Glutamatergic neuron (in vitro differentiated cells): ENCODE data around the gene MMS22L. TPM values are rescaled to one million over a fixed set of nuclear protein-coding genes. Genes with fewer than 3 reads are reported as not detected.
A peak's percentile ranks its signal among the peaks of the same experiment; 100 is the strongest.

Experiments used
- DNase-seq: peaks from one replicate; pipeline ENCODE4 v3.0.0; 2022
- H3K27ac Mint-ChIP-seq: one replicate; pipeline ENCODE4 v1.8.0; 2020; ENCODE audit warnings: mild to moderate bottlenecking, mixed read lengths, inconsistent platforms; ENCODE audit not compliant: unreplicated experiment
- H3K27me3 Mint-ChIP-seq: one replicate; pipeline ENCODE4 v1.8.0; 2020; ENCODE audit warnings: mild to moderate bottlenecking, moderate library complexity, mixed read lengths, inconsistent platforms; ENCODE audit not compliant: unreplicated experiment
- H3K36me3 Mint-ChIP-seq: one replicate; pipeline ENCODE4 v1.8.0; 2020; ENCODE audit warnings: mild to moderate bottlenecking, mixed read lengths, inconsistent platforms; ENCODE audit not compliant: unreplicated experiment
- H3K4me1 Mint-ChIP-seq: one replicate; pipeline ENCODE4 v1.8.0; 2020; ENCODE audit warnings: mild to moderate bottlenecking, low read depth, mixed read lengths, inconsistent platforms; ENCODE audit not compliant: unreplicated experiment
- H3K4me3 Mint-ChIP-seq: one replicate; pipeline ENCODE4 v1.8.0; 2020; ENCODE audit warnings: mild to moderate bottlenecking, mixed read lengths, inconsistent platforms; ENCODE audit not compliant: unreplicated experiment
- H3K9me3 Mint-ChIP-seq: one replicate; pipeline ENCODE4 v1.8.0; 2020; ENCODE audit warnings: mild to moderate bottlenecking, moderate library complexity, mixed read lengths, inconsistent platforms; ENCODE audit not compliant: unreplicated experiment
- total RNA-seq: library from RNA; stranded (reverse); fragmentation: NEBNext Ultra II Directional; extraction: Animal tissue kit (Norgen Biotek cat#: 25700); gene quantifications from one replicate; pipeline ENCODE4 v1.2.1, GENCODE V29; 2021; ENCODE audit not compliant: unreplicated experiment
- TF ChIP-seq, protein P1 (sequence below): fragments of 200-600 bp; sonication (generic); IDR thresholded peaks from one replicate; pipeline ENCODE4 v1.5.0; 2021; ENCODE audit not compliant: partially characterized antibody, unreplicated experiment

MMS22L gene
- total RNA-seq, 1 donor from 2014 or later: 9.1 TPM

GRCh38 chr6:97138581-97138980 lies 144.4 kb downstream of the MMS22L start:
- H3K36me3 Mint-ChIP-seq: no peaks in the 10 kb centered on the region
- no peak overlapping the region for H3K27ac Mint-ChIP-seq
- peaks cover 1% of the 10 kb centered on the region for H3K9me3 Mint-ChIP-seq
- no peaks in the 10 kb centered on the region for H3K4me1 Mint-ChIP-seq
- H3K27me3 Mint-ChIP-seq: peaks cover 4% of the 10 kb centered on the region
- TF ChIP-seq, protein P1, sequence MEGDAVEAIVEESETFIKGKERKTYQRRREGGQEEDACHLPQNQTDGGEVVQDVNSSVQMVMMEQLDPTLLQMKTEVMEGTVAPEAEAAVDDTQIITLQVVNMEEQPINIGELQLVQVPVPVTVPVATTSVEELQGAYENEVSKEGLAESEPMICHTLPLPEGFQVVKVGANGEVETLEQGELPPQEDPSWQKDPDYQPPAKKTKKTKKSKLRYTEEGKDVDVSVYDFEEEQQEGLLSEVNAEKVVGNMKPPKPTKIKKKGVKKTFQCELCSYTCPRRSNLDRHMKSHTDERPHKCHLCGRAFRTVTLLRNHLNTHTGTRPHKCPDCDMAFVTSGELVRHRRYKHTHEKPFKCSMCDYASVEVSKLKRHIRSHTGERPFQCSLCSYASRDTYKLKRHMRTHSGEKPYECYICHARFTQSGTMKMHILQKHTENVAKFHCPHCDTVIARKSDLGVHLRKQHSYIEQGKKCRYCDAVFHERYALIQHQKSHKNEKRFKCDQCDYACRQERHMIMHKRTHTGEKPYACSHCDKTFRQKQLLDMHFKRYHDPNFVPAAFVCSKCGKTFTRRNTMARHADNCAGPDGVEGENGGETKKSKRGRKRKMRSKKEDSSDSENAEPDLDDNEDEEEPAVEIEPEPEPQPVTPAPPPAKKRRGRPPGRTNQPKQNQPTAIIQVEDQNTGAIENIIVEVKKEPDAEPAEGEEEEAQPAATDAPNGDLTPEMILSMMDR: no peak
- no peak for DNase-seq
- no peak overlapping the region for H3K4me3 Mint-ChIP-seq

DNA sequence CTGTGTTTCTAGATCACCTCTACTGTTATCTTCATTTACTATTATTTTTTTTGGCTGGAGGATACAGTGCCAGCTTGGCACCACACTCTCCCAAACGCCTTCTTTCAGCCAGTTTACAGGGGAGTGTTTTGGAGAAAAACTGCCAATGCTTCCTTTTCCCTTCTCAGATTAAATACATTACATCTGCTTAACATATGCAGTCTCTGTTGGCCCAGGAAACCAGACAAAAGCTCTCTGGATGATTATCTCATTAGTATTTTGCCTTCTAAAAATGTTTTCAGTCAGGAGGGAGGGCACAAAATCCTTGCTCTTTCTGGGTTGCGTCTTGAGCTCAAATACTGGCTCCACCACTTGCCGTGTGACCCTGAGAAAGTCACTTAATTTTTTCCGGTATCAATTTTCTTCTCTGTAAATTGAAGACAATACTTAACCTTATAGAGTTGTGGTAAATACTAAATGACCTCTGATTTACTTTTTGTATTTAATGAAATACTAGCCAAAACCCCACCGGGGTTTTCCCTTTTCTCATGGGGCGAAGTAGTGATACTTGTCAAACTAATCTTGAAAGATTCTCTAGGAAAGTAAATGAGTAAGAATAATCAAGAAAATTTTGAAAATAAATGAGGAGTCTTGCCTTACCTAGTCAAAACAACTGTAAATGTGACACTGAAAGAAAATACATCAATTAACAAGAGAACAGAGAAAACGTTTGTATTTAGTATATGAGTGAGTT lies 146.2 kb downstream of the MMS22L start:
- no peak overlapping the region for H3K4me3 Mint-ChIP-seq
- no peaks in the 10 kb centered on the region for H3K36me3 Mint-ChIP-seq
- H3K9me3 Mint-ChIP-seq: peaks cover 1% of the 10 kb centered on the region
- H3K4me1 Mint-ChIP-seq: peaks cover 2% of the 10 kb centered on the region
- TF ChIP-seq, protein P1: no peak
- DNase-seq: no peak
- H3K27me3 Mint-ChIP-seq: peaks cover 4% of the 10 kb centered on the region
- H3K27ac Mint-ChIP-seq: peak overlapping the region; percentile 29

GRCh38 chr6:97133067-97133466 lies 149.9 kb downstream of the MMS22L start:
- Mint-ChIP-seq H3K9me3 (peaks cover 4% of the 10 kb centered on the region), H3K4me3 (no peak overlapping the region), H3K27me3 (peaks cover 6% of the 10 kb centered on the region), H3K4me1 (peaks cover 7% of the 10 kb centered on the region), H3K36me3 (no peaks in the 10 kb centered on the region), H3K27ac (no peak overlapping the region)
- DNase-seq: no peak
- TF ChIP-seq, protein P1: no peak

DNA sequence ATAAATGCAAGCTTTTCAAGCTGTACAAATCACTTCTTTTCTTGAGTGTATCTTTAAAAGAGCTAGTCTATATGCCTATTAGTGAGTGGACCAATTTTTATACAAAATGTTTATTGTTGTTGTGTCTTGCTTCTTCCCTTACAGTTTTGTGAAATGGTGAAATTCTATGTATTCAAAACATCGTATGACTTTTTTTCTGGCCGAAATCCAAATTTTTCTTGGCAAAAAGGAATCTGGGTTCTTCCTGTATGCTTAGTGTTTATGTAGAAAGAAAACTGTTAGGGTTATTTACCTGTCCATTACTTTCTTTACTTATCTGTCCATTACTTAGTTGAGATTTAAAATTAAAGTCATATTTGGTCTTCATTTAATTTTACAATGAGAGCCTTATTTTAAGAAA lies 153.9 kb downstream of the MMS22L start:
- TF ChIP-seq, protein P1: no peak
- Mint-ChIP-seq H3K27me3 (peaks cover 6% of the 10 kb centered on the region), H3K9me3 (peaks cover 5% of the 10 kb centered on the region), H3K4me3 (no peak overlapping the region), H3K27ac (peak overlapping the region; percentile 60), H3K36me3 (no peaks in the 10 kb centered on the region), H3K4me1 (peaks cover 10% of the 10 kb centered on the region)
- no peak for DNase-seq

DNA sequence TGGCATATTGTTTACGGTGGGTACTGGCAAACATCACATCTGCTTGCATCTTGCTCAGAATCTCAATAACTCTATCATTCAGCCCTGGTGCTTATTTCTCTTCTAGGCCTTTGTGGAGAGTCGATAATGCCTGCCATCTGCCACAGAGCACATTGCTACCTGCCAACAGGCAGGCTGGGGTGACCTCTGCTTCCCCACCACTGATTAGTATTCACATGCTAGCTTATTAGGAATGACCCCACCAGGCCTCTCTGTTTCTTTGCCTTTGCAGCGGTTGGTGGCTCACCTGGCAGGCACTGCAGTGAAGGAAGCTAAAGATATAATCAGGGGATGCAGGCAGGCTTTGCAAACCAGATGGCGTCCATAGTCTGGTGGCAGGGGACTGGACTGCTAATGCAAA lies 154.5 kb downstream of the MMS22L start:
- no peak overlapping the region for H3K4me3 Mint-ChIP-seq
- peaks cover 10% of the 10 kb centered on the region for H3K4me1 Mint-ChIP-seq
- peaks cover 5% of the 10 kb centered on the region for H3K9me3 Mint-ChIP-seq
- H3K27ac Mint-ChIP-seq: peak overlapping the region; percentile 84
- peaks cover 4% of the 10 kb centered on the region for H3K27me3 Mint-ChIP-seq
- TF ChIP-seq, protein P1: no peak
- DNase-seq: peak; percentile 19
- H3K36me3 Mint-ChIP-seq: no peaks in the 10 kb centered on the region
